HEK293 (cell line): ENCODE results near the gene NME3.

Experiments used
- CTCF ChIA-PET: fragments of 350-600 bp; formaldehyde crosslinking; extraction: SDS; loops from one replicate; lab custom pipeline; 2021; ENCODE audit warnings: antibody characterized with exemption; lab: Yijun Ruan, JAX
- POLR2A ChIA-PET: fragments of 300-600 bp; formaldehyde crosslinking; extraction: SDS; loops from one replicate; lab custom pipeline; 2020; ENCODE audit warnings: antibody characterized with exemption, inconsistent platforms; lab: Yijun Ruan, JAX
- H3K27ac ChIP-seq: fragments of 200-500 bp; sonication (Bioruptor generic); 2 replicates; pipeline ENCODE4 v1.5.1; 2014; ENCODE audit warnings: low read depth, low read length, control low read depth, inconsistent platforms; ENCODE audit errors: extremely low read depth
- H3K36me3 ChIP-seq, 2 experiments: fragments of 200-500 bp in 1 of 2; sonication (Bioruptor generic) in 1 of 2; 1 replicate in 1 of 2; 2 replicates in 1 of 2; pipeline ENCODE4 v1.5.1; 2014 to 2017; ENCODE audit warnings: inconsistent platforms in 2 of 2, low read length in 2 of 2; ENCODE audit not compliant: control insufficient read depth in 2 of 2, insufficient read depth in 1 of 2
- H3K4me1 ChIP-seq: fragments of 200-500 bp; sonication (Bioruptor generic); 2 replicates; pipeline ENCODE4 v1.5.1; 2014; ENCODE audit warnings: mild to moderate bottlenecking, low read length, inconsistent platforms; ENCODE audit not compliant: control insufficient read depth, insufficient read depth
- H3K4me3 ChIP-seq: 2 replicates; pipeline ENCODE4 v1.5.1; 2011; ENCODE audit warnings: low read depth, mild to moderate bottlenecking, control low read depth, low read length, moderate library complexity
- H3K9me3 ChIP-seq: fragments of 200-500 bp; sonication (Bioruptor generic); 2 replicates; pipeline ENCODE4 v1.5.1; 2014; ENCODE audit warnings: low read depth, low read length, inconsistent platforms; ENCODE audit not compliant: control insufficient read depth, insufficient read depth
- EGR2 ChIP-seq: fragments of 450-650 bp; formaldehyde crosslinking; IDR thresholded peaks from 2 replicates; pipeline ENCODE4 v1.5.1; 2016; ENCODE audit warnings: low read depth, missing biosample characterization, missing genetic modification characterization
- HOXC10 ChIP-seq: sonication (generic); formaldehyde crosslinking; IDR thresholded peaks from 2 replicates; pipeline ENCODE4 v1.8.1; 2023; ENCODE audit warnings: mild to moderate bottlenecking, missing genetic modification reagents
- HOXD13 ChIP-seq: sonication (generic); formaldehyde crosslinking; IDR thresholded peaks from 2 replicates; pipeline ENCODE4 v1.8.0; 2022; ENCODE audit warnings: missing genetic modification reagents, borderline replicate concordance
- KLF1 ChIP-seq: fragments of 450-650 bp; formaldehyde crosslinking; IDR thresholded peaks from 2 replicates; pipeline ENCODE4 v1.5.1; 2016; ENCODE audit warnings: missing biosample characterization, missing genetic modification characterization
- KLF10 ChIP-seq: fragments of 450-650 bp; IDR thresholded peaks from 2 replicates; pipeline ENCODE4 v1.5.1; 2018; ENCODE audit warnings: missing biosample characterization, mild to moderate bottlenecking, missing genetic modification characterization
- KLF9 ChIP-seq: fragments of 450-650 bp; formaldehyde crosslinking; IDR thresholded peaks from 2 replicates; pipeline ENCODE4 v1.5.1; 2016; ENCODE audit warnings: missing biosample characterization, missing genetic modification characterization, low read depth
- MZF1 ChIP-seq: fragments of 450-650 bp; formaldehyde crosslinking; IDR thresholded peaks from 2 replicates; pipeline ENCODE4 v1.5.1; 2017; ENCODE audit warnings: missing biosample characterization, missing genetic modification characterization, borderline replicate concordance
- OVOL3 ChIP-seq: fragments of 450-650 bp; formaldehyde crosslinking; IDR thresholded peaks from 2 replicates; pipeline ENCODE4 v1.5.1; 2016; ENCODE audit warnings: missing biosample characterization, missing genetic modification characterization
- SCRT2 ChIP-seq: fragments of 450-650 bp; formaldehyde crosslinking; IDR thresholded peaks from 2 replicates; pipeline ENCODE4 v1.5.1; 2016; ENCODE audit warnings: missing biosample characterization, missing genetic modification characterization
- ZBTB21 ChIP-seq: fragments of 450-650 bp; formaldehyde crosslinking; IDR thresholded peaks from 2 replicates; pipeline ENCODE4 v1.5.1; 2017; ENCODE audit warnings: missing biosample characterization, missing genetic modification characterization
- ZFHX2 ChIP-seq: fragments of 450-650 bp; formaldehyde crosslinking; conservative IDR thresholded peaks from 2 replicates; pipeline ENCODE4 v1.5.1; 2016; ENCODE audit warnings: missing biosample characterization, missing genetic modification characterization
- ZIC2 ChIP-seq: fragments of 450-650 bp; formaldehyde crosslinking; IDR thresholded peaks from 2 replicates; pipeline ENCODE4 v1.5.1; 2016; ENCODE audit warnings: missing biosample characterization, missing genetic modification characterization
- ZNF10 ChIP-seq: fragments of 450-650 bp; formaldehyde crosslinking; IDR thresholded peaks from 2 replicates; pipeline ENCODE4 v1.5.1; 2017; ENCODE audit warnings: missing biosample characterization, missing genetic modification characterization
- ZNF140 ChIP-seq: fragments of 450-650 bp; formaldehyde crosslinking; IDR thresholded peaks from 2 replicates; pipeline ENCODE4 v1.5.1; 2016; ENCODE audit warnings: missing biosample characterization, missing genetic modification characterization
- ZNF157 ChIP-seq: fragments of 450-650 bp; formaldehyde crosslinking; IDR thresholded peaks from 2 replicates; pipeline ENCODE4 v1.5.1; 2016; ENCODE audit warnings: missing biosample characterization, missing genetic modification characterization
- ZNF174 ChIP-seq: fragments of 450-650 bp; formaldehyde crosslinking; IDR thresholded peaks from 2 replicates; pipeline ENCODE4 v1.5.0; 2017; ENCODE audit warnings: missing biosample characterization, mild to moderate bottlenecking, missing genetic modification characterization
- ZNF2 ChIP-seq: fragments of 450-650 bp; formaldehyde crosslinking; IDR thresholded peaks from 2 replicates; pipeline ENCODE4 v1.5.1; 2016; ENCODE audit warnings: missing biosample characterization, missing genetic modification characterization
- ZNF239 ChIP-seq: fragments of 450-650 bp; formaldehyde crosslinking; IDR thresholded peaks from 2 replicates; pipeline ENCODE4 v1.5.1; 2016; ENCODE audit warnings: missing biosample characterization, missing genetic modification characterization
- ZNF292 ChIP-seq: fragments of 450-650 bp; formaldehyde crosslinking; IDR thresholded peaks from 2 replicates; pipeline ENCODE4 v1.5.1; 2016; ENCODE audit warnings: low read depth, missing biosample characterization, missing genetic modification characterization, borderline replicate concordance
- ZNF341 ChIP-seq: fragments of 450-650 bp; formaldehyde crosslinking; IDR thresholded peaks from 2 replicates; pipeline ENCODE4; 2016; ENCODE audit warnings: low read depth, missing biosample characterization, missing genetic modification characterization
- ZNF585B ChIP-seq: fragments of 450-650 bp; formaldehyde crosslinking; IDR thresholded peaks from 2 replicates; pipeline ENCODE4 v1.5.1; 2016; ENCODE audit warnings: missing biosample characterization, missing genetic modification characterization
- ZNF658 ChIP-seq: fragments of 450-650 bp; formaldehyde crosslinking; IDR thresholded peaks from 2 replicates; pipeline ENCODE4; 2016; ENCODE audit warnings: missing biosample characterization, missing genetic modification characterization
- ZNF747 ChIP-seq: fragments of 450-650 bp; formaldehyde crosslinking; IDR thresholded peaks from 2 replicates; pipeline ENCODE4 v1.5.1; 2016; ENCODE audit warnings: missing biosample characterization, missing genetic modification characterization
- TF ChIP-seq, protein P1 (sequence below): fragments of 450-650 bp; formaldehyde crosslinking; IDR thresholded peaks from 2 replicates; pipeline ENCODE4 v1.5.1; 2017; ENCODE audit warnings: missing biosample characterization, mild to moderate bottlenecking, missing genetic modification characterization, moderate library complexity
- TF ChIP-seq, protein P2 (sequence below): fragments of 450-650 bp; formaldehyde crosslinking; IDR thresholded peaks from 2 replicates; pipeline ENCODE4 v1.5.1; 2016; ENCODE audit warnings: missing biosample characterization, missing genetic modification characterization
- TF ChIP-seq, protein P3 (sequence below): fragments of 450-650 bp; formaldehyde crosslinking; IDR thresholded peaks from 2 replicates; pipeline ENCODE4 v1.5.1; 2016; ENCODE audit warnings: missing biosample characterization, missing genetic modification characterization
- TF ChIP-seq, protein P4 (sequence below): fragments of 450-650 bp; formaldehyde crosslinking; IDR thresholded peaks from 2 replicates; pipeline ENCODE4 v1.5.1; 2016; ENCODE audit warnings: missing biosample characterization, missing genetic modification characterization
- TF ChIP-seq, protein P5 (sequence below): fragments of 450-650 bp; formaldehyde crosslinking; IDR thresholded peaks from 2 replicates; pipeline ENCODE4 v1.5.1; 2017; ENCODE audit warnings: missing biosample characterization, missing genetic modification characterization

Gene NME3

DNA sequence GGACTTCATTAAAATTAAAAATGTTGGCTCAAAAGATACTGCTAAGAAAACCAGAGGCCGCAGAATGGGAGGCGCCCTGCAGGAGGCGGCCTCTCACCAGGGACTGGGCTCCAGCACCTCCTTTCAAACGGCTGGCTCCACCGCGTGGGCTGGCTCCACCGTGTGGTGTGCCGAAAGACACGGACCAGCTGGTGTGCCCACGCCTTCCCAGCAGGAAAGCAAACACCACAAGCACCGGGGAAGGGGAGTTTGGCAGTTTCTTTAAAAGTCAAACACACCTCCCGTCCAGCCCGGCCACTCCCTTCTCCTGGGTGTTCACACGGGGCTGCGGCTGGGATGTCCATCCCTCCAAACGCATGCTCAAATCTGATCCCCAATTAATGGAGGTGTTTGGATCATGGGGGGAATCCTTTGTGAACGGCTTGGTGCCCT lies 41.4 kb upstream of the NME3 start:
- no peak overlapping the region for H3K4me3 ChIP-seq
- ChIA-PET POLR2A (no interaction called here), CTCF (interaction anchor here (0.7 to 1.0 kb wide), 3 partner anchors 11 to 115 kb away, joined by 3 to 4 read pairs (median 3); no protein-coding TSS in a partner anchor)
- H3K27ac ChIP-seq, result no peak overlapping the region
- H3K4me1 ChIP-seq, result no peaks in the 10 kb centered on the region
- peaks cover 3 to 60% of the 10 kb centered on the region in 2 experiments; a peak in 2 of 3 replicates for H3K36me3 ChIP-seq
- H3K9me3 ChIP-seq, result no peaks in the 10 kb centered on the region
- TF ChIP-seq ZIC2, result peak; percentile 95
- TF ChIP-seq HOXD13 (CRISPR knock-in tag), result no peak
- peak; percentile 93 for TF ChIP-seq KLF1 (tag by site-specific recombination)
- no peak for TF ChIP-seq ZNF585B (tag by site-specific recombination)
- TF ChIP-seq KLF10 (tag by site-specific recombination), result peak; percentile 31; the same call in 1 of the 2 replicates
- no peak for TF ChIP-seq ZBTB21 (tag by site-specific recombination)
- TF ChIP-seq, protein P1, sequence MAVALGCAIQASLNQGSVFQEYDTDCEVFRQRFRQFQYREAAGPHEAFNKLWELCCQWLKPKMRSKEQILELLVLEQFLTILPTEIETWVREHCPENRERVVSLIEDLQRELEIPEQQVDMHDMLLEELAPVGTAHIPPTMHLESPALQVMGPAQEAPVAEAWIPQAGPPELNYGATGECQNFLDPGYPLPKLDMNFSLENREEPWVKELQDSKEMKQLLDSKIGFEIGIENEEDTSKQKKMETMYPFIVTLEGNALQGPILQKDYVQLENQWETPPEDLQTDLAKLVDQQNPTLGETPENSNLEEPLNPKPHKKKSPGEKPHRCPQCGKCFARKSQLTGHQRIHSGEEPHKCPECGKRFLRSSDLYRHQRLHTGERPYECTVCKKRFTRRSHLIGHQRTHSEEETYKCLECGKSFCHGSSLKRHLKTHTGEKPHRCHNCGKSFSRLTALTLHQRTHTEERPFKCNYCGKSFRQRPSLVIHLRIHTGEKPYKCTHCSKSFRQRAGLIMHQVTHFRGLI, result peak; percentile 24; the same call in 1 of the 2 replicates
- TF ChIP-seq ZFHX2, result peak; percentile 98
- no peak for TF ChIP-seq ZNF658
- TF ChIP-seq, protein P2, sequence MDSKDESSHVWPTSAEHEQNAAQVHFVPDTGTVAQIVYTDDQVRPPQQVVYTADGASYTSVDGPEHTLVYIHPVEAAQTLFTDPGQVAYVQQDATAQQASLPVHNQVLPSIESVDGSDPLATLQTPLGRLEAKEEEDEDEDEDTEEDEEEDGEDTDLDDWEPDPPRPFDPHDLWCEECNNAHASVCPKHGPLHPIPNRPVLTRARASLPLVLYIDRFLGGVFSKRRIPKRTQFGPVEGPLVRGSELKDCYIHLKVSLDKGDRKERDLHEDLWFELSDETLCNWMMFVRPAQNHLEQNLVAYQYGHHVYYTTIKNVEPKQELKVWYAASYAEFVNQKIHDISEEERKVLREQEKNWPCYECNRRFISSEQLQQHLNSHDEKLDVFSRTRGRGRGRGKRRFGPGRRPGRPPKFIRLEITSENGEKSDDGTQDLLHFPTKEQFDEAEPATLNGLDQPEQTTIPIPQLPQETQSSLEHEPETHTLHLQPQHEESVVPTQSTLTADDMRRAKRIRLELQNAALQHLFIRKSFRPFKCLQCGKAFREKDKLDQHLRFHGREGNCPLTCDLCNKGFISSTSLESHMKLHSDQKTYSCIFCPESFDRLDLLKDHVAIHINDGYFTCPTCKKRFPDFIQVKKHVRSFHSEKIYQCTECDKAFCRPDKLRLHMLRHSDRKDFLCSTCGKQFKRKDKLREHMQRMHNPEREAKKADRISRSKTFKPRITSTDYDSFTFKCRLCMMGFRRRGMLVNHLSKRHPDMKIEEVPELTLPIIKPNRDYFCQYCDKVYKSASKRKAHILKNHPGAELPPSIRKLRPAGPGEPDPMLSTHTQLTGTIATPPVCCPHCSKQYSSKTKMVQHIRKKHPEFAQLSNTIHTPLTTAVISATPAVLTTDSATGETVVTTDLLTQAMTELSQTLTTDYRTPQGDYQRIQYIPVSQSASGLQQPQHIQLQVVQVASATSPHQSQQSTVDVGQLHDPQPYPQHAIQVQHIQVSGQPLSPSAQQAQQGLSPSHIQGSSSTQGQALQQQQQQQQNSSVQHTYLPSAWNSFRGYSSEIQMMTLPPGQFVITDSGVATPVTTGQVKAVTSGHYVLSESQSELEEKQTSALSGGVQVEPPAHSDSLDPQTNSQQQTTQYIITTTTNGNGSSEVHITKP (tag by site-specific recombination), result peak; percentile 31; the same call in 1 of the 2 replicates
- TF ChIP-seq, protein P3, sequence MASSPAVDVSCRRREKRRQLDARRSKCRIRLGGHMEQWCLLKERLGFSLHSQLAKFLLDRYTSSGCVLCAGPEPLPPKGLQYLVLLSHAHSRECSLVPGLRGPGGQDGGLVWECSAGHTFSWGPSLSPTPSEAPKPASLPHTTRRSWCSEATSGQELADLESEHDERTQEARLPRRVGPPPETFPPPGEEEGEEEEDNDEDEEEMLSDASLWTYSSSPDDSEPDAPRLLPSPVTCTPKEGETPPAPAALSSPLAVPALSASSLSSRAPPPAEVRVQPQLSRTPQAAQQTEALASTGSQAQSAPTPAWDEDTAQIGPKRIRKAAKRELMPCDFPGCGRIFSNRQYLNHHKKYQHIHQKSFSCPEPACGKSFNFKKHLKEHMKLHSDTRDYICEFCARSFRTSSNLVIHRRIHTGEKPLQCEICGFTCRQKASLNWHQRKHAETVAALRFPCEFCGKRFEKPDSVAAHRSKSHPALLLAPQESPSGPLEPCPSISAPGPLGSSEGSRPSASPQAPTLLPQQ (tag by site-specific recombination), result peak; percentile 34; the same call in 1 of the 2 replicates
- no peak for TF ChIP-seq ZNF174
- TF ChIP-seq, protein P4, sequence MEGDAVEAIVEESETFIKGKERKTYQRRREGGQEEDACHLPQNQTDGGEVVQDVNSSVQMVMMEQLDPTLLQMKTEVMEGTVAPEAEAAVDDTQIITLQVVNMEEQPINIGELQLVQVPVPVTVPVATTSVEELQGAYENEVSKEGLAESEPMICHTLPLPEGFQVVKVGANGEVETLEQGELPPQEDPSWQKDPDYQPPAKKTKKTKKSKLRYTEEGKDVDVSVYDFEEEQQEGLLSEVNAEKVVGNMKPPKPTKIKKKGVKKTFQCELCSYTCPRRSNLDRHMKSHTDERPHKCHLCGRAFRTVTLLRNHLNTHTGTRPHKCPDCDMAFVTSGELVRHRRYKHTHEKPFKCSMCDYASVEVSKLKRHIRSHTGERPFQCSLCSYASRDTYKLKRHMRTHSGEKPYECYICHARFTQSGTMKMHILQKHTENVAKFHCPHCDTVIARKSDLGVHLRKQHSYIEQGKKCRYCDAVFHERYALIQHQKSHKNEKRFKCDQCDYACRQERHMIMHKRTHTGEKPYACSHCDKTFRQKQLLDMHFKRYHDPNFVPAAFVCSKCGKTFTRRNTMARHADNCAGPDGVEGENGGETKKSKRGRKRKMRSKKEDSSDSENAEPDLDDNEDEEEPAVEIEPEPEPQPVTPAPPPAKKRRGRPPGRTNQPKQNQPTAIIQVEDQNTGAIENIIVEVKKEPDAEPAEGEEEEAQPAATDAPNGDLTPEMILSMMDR (tag by site-specific recombination), result peak; percentile 85
- TF ChIP-seq EGR2 (tag by site-specific recombination), result peak; percentile 96
- 0 out of 2 replicates have a peak, but pooled peaks have one; percentile 33 for TF ChIP-seq KLF9
- 0 out of 2 replicates have a peak, but pooled peaks have one; percentile 12 for TF ChIP-seq ZNF341 (tag by site-specific recombination)
- no peak for TF ChIP-seq ZNF747 (tag by site-specific recombination)
- TF ChIP-seq ZNF239 (tag by site-specific recombination), result no peak
- no peak for TF ChIP-seq ZNF10
- peak; percentile 41; the same call in 1 of the 2 replicates for TF ChIP-seq MZF1 (tag by site-specific recombination)
- no peak for TF ChIP-seq ZNF2 (tag by site-specific recombination)
- no peak for TF ChIP-seq ZNF140 (tag by site-specific recombination)
- TF ChIP-seq, protein P5, sequence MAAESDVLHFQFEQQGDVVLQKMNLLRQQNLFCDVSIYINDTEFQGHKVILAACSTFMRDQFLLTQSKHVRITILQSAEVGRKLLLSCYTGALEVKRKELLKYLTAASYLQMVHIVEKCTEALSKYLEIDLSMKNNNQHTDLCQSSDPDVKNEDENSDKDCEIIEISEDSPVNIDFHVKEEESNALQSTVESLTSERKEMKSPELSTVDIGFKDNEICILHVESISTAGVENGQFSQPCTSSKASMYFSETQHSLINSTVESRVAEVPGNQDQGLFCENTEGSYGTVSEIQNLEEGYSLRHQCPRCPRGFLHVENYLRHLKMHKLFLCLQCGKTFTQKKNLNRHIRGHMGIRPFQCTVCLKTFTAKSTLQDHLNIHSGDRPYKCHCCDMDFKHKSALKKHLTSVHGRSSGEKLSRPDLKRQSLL (tag by site-specific recombination), result peak; percentile 97
- no peak for TF ChIP-seq ZNF292 (tag by site-specific recombination)
- TF ChIP-seq ZNF157, result no peak
- TF ChIP-seq OVOL3 (tag by site-specific recombination), result no peak
- no peak for TF ChIP-seq SCRT2 (tag by site-specific recombination)
- TF ChIP-seq HOXC10, result no peak
